Colon (tissue), 2 donors: ENCODE data around the gene CHRDL2.

Experiments
- FAIRE-seq: peaks from 2 replicates; lab custom pipeline; 2012; peaks lifted over from hg19 to GRCh38; lab: Jason Lieb, UNC
- donor health status: control.
- donor health status: control.

The CHRDL2 gene

DNA sequence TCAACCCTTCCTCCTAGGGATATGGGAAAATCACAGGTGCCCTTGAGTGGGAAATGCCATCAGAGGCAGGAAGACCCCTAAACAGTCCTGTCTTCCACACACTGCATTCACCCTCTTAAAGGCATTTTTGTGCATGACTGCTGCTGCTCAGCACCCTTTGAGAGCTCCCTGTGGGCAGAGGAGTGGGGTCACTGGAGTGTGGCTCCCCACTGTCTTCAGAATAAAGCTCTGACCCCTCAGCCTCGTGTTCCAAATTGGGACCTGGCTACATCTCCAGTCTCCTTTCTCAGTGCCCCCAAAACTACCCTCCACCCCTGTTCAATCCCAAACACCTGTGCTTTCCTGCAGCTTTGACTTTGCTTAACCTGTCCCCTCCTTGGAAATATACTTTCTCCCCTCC lies 46.6 kb downstream of the CHRDL2 start:
- FAIRE-seq, result no peak

GRCh38 chr11:74683941-74684481 lies 47.2 kb downstream of the CHRDL2 start:
- FAIRE-seq, result no peak

GRCh38 chr11:74683279-74683871 lies 47.9 kb downstream of the CHRDL2 start:
- no peak for FAIRE-seq

DNA sequence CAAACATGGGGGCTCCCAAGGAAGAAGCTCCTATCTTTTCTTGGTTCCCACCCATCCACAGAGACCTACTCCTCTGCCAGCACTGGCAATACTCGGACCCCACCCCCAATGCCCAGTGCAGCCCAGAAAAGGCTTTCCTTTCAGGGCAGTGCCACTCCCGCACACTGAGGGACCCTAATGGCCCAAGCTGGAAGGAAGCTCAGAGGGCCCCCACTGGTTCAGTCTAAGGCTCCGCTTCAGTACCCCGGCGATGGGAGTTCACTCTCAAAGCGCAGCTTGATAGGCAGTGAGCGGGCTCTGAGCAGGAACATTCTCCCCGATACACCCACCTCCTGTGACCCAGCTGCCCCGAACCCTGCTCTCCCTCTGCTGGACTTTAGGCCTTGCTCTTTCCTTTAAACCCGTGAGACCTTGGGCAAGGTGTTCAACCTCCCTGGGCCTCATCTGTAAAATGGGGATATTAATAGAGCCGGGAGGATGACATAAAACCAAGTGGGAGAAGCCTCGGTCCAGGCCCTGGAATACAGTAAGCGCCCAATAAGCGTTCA lies 48.4 kb downstream of the CHRDL2 start:
- FAIRE-seq, result no peak

DNA sequence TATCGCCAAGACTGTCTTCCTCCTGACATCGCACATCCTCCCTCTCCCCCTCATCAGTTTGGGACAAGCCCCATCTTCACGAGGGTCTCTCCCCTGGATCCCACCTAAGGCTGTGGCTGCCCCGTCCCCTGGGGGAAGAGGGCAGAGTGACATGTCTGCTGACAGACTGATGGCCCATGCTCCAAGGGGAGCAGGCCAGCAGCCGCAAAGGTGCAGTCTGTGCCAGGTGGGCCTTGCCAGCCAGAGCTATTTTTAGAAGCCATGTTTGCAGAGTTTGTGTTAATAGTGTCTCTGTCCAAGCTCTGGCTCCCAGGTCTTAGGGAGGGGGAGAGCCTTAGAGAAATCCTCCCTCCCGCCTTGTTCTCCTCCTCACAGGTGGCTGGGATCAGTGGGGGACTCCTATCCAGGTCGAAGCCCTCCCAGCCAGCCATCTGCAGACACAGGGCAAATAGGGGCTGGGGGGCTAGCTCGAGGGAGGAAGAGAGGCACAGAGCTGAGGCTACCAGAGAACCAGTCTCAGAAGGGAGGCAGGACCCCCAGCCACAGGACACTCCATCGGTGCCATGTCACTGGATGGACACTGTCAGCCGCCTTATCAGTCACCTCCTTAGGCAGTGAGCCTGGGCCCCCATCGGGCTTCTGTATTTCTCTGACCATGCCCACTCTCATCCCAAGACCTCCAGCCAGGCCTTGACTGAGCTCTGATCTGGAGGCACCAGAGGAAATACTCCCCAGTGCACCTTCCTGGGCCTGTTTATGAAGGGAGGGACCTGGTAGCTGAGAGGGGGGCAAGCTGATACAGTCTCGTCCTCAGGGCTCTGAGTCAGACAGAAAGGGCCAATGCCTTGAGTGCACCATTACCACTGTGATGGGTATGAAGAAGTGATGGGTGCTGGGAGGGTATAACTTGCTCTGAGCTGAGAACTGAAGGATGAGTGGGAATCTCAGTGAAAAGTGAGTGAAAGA lies 49.3 kb downstream of the CHRDL2 start:
- FAIRE-seq, result no peak

GRCh38 chr11:74680703-74681531 lies 50.3 kb downstream of the CHRDL2 start:
- FAIRE-seq, result no peak

- FAIRE-seq, result no peak
Measured at GRCh38 chr11:74680035-74680671, 51.1 kb downstream of the CHRDL2 start.

DNA sequence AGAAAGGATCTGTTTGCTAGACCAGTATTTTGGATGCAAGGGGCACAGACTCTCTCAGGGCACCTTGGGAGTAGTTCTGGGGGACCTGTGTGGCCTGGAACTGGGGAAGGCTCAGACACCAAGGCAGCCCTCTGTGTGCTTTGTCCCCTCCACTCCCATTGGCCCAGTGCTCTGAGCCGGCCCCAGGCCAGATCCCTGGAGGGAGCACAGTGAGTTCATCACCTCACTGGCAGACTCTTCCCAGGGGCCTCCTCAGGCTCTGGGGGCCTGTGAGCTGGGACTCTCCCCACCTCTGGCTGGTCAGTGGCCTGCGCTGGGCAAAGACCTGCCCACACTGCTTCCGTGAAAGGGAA lies 51.7 kb downstream of the CHRDL2 start:
- no peak for FAIRE-seq

DNA sequence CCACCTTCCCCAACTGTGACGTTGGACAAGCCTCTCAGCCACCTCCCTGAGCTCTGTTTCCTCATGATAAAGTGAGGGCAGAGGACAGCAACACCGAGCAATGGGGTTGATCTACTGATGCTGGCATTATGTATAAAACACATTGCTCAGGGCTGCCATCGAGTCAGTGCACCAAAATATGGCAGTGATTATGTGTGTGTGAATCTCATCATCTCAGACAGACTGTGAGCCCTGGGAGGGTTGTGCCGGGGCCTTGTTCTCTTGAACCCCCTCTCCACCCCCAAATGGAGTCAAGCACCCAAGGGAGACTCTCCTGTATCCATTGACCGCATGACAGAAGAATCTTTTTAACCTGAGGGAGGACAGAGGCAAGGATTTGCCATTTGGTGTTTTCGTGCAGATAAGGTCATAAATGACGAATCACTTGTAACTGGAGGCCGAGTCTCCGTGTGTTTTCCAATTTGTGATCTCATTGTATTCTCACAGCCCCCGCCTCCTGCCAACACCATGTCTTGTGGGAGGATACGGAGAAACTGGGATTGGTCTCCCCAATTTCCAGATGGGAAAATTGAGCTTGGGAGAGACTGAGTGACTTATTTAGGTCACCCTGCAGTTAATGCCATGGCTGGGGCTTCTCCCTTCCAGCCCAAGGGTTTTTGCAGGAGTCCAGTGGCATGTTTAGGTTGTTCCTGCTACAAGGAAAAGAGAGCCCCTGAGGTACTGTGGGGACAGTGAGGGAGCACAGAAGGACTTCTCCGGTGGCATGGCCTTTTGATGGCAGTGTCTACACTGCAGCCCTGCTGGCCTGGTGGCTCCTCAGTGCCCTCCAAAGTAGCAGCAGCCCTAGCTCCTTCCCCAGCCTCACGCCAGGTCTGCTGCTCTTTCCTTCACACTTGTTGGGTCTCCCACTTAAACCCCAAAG lies 52.4 kb downstream of the CHRDL2 start:
- no peak for FAIRE-seq

GRCh38 chr11:74678041-74678440 lies 53.2 kb downstream of the CHRDL2 start:
- no peak for FAIRE-seq

- FAIRE-seq, result no peak
Measured at GRCh38 chr11:74677131-74677530, 54.1 kb downstream of the CHRDL2 start.

- no peak for FAIRE-seq
Measured at GRCh38 chr11:74676596-74676995, 54.6 kb downstream of the CHRDL2 start.

- FAIRE-seq, result no peak
Measured at GRCh38 chr11:74675761-74676160, 55.5 kb downstream of the CHRDL2 start.

GRCh38 chr11:74673693-74674360 lies 57.4 kb downstream of the CHRDL2 start:
- FAIRE-seq, result no peak

GRCh38 chr11:74672956-74673692 lies 58.1 kb downstream of the CHRDL2 start:
- no peak for FAIRE-seq

GRCh38 chr11:74672332-74672955 lies 58.8 kb downstream of the CHRDL2 start:
- no peak for FAIRE-seq

- FAIRE-seq, result no peak
Measured at GRCh38 chr11:74671520-74672196, 59.6 kb downstream of the CHRDL2 start.

GRCh38 chr11:74670171-74670570 lies 61.1 kb downstream of the CHRDL2 start:
- no peak for FAIRE-seq
